ENCODE data around the gene ID1.

Gene ID1

DNA sequence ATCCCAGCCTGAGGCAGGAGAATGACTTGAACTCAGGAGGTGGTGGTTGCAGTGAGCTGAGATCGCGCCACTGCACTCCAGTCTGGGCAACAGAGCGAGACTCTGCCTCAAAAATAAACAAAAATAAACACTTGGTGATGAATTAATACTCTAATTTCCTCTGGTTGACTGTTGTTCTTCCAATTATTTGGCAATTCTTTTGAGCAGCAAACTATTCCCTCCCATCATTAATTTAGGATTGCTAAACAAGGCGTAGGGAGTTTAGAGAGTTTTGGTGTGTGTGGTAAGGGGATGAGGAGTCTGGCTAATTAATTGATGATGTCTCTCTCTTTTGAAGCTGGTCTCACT lies 2.7 kb upstream of the ID1 start:
- Histone ChIP-seq H3K4me2 (ENCODE audit: low read length) (0 out of 2 replicates have a peak overlapping the region, but pooled peaks have one; percentile 14), H3K4me3 (ENCODE audit: low read length) (no peak overlapping the region), H3K9me2 (replicated peaks; ENCODE audit: control insufficient read depth, low read length) (no peaks in the 10 kb centered on the region), H3F3A (ENCODE audit: control insufficient read depth, insufficient read depth) (no peaks in the 10 kb centered on the region), H3K9me3 (ENCODE audit: control insufficient read depth, insufficient read depth, low read length) (no peaks in the 10 kb centered on the region), H4K20me1 (ENCODE audit: control insufficient read depth, insufficient read depth, low read depth, low read length) (no peaks in the 10 kb centered on the region), H3K4me1 (ENCODE audit: control insufficient read depth, low read length) (peaks cover 39% of the 10 kb centered on the region), H3K27me3 (ENCODE audit: control insufficient read depth, low read length) (peaks cover 47% of the 10 kb centered on the region), H3K27ac (ENCODE audit: low read depth, low read length) (no peak overlapping the region), H3K79me2 (ENCODE audit: control insufficient read depth, low read length) (no peaks in the 10 kb centered on the region), H3K36me3 (ENCODE audit: control insufficient read depth, low read length) (no peaks in the 10 kb centered on the region)
- TF ChIP-seq EZH2phosphoT487 (IDR thresholded peaks at IDR 0.05; ENCODE audit: borderline replicate concordance, low read length) (no peak), CTCF (IDR thresholded peaks at IDR 0.05; ENCODE audit: low read depth, low read length, poor library complexity, severe bottlenecking) (no peak)

GRCh38 chr20:31602779-31603441 lies 2.2 kb upstream of the ID1 start:
- Histone ChIP-seq H3K9me3 (ENCODE audit: control insufficient read depth, insufficient read depth, low read length) (no peaks in the 10 kb centered on the region), H4K20me1 (ENCODE audit: control insufficient read depth, insufficient read depth, low read depth, low read length) (no peaks in the 10 kb centered on the region), H3K9me2 (replicated peaks; ENCODE audit: control insufficient read depth, low read length) (no peaks in the 10 kb centered on the region), H3F3A (ENCODE audit: control insufficient read depth, insufficient read depth) (no peaks in the 10 kb centered on the region), H3K27me3 (ENCODE audit: control insufficient read depth, low read length) (peaks cover 52% of the 10 kb centered on the region), H3K4me1 (ENCODE audit: control insufficient read depth, low read length) (peaks cover 39% of the 10 kb centered on the region), H3K27ac (ENCODE audit: low read depth, low read length) (no peak overlapping the region), H3K4me3 (ENCODE audit: low read length) (no peak overlapping the region), H3K4me2 (ENCODE audit: low read length) (0 out of 2 replicates have a peak overlapping the region, but pooled peaks have one; percentile 14), H3K36me3 (ENCODE audit: control insufficient read depth, low read length) (no peaks in the 10 kb centered on the region), H3K79me2 (ENCODE audit: control insufficient read depth, low read length) (no peaks in the 10 kb centered on the region)
- TF ChIP-seq CTCF (IDR thresholded peaks at IDR 0.05; ENCODE audit: low read depth, low read length, poor library complexity, severe bottlenecking) (no peak), EZH2phosphoT487 (IDR thresholded peaks at IDR 0.05; ENCODE audit: borderline replicate concordance, low read length) (peak; percentile 36; the same call in 1 of the 2 replicates)

- Histone ChIP-seq H3K27me3 (ENCODE audit: control insufficient read depth, low read length) (peaks cover 62% of the 10 kb centered on the region), H3K9me2 (replicated peaks; ENCODE audit: control insufficient read depth, low read length) (no peaks in the 10 kb centered on the region), H3K9me3 (ENCODE audit: control insufficient read depth, insufficient read depth, low read length) (no peaks in the 10 kb centered on the region), H3K36me3 (ENCODE audit: control insufficient read depth, low read length) (no peaks in the 10 kb centered on the region), H3K4me2 (ENCODE audit: low read length) (peak overlapping the region; percentile 81), H3K4me1 (ENCODE audit: control insufficient read depth, low read length) (peaks cover 39% of the 10 kb centered on the region), H3K79me2 (ENCODE audit: control insufficient read depth, low read length) (no peaks in the 10 kb centered on the region), H3K27ac (ENCODE audit: low read depth, low read length) (no peak overlapping the region), H4K20me1 (ENCODE audit: control insufficient read depth, insufficient read depth, low read depth, low read length) (no peaks in the 10 kb centered on the region), H3K4me3 (ENCODE audit: low read length) (peak overlapping the region; percentile 85), H3F3A (ENCODE audit: control insufficient read depth, insufficient read depth) (no peaks in the 10 kb centered on the region)
- TF ChIP-seq CTCF (IDR thresholded peaks at IDR 0.05; ENCODE audit: low read depth, low read length, poor library complexity, severe bottlenecking) (no peak), EZH2phosphoT487 (IDR thresholded peaks at IDR 0.05; ENCODE audit: borderline replicate concordance, low read length) (no peak)
These were observed 1.1 kb upstream of the ID1 start for GRCh38 chr20:31603822-31604566.

All from DOHH2 (cell line).